HepG2 (cell line): ENCODE data around the gene PEX3. TPM values are rescaled to one million over a fixed set of nuclear protein-coding genes. Genes with fewer than 3 reads are reported as not detected.
A peak's percentile ranks its signal among the peaks of the same experiment; 100 is the strongest.

Experiments
- ATF2 ChIP-seq: sonication (generic); formaldehyde crosslinking; IDR thresholded peaks from 2 replicates; pipeline ENCODE4 v1.4.0; 2020; ENCODE audit warnings: missing genetic modification reagents
- BRF2 ChIP-seq: sonication (generic); formaldehyde crosslinking; IDR thresholded peaks from 2 replicates; pipeline ENCODE4 v1.8.1; 2022; ENCODE audit warnings: mild to moderate bottlenecking, missing genetic modification reagents
- DBP ChIP-seq: sonication (generic); formaldehyde crosslinking; IDR thresholded peaks from 2 replicates; pipeline ENCODE4 v1.4.0; 2020; ENCODE audit warnings: missing genetic modification reagents; ENCODE audit errors: not compliant biosample characterization
- HNF1A ChIP-seq, 2 experiments: sonication (generic) in 1 of 2; formaldehyde crosslinking in 1 of 2; IDR thresholded peaks; 2 replicates each; pipeline versions ENCODE4 v1.4.0 to v1.6.1; 2016 to 2020; ENCODE audit warnings: borderline replicate concordance in 1 of 2, low read depth in 1 of 2, mild to moderate bottlenecking in 1 of 2, missing genetic modification reagents in 1 of 2
- LRRFIP1 ChIP-seq: sonication (generic); formaldehyde crosslinking; conservative IDR thresholded peaks from 2 replicates; pipeline ENCODE4 v1.4.0; 2020; ENCODE audit warnings: missing genetic modification reagents
- MXD1 ChIP-seq: sonication (generic); formaldehyde crosslinking; IDR thresholded peaks from 2 replicates; pipeline ENCODE4 v1.4.0; 2020; ENCODE audit warnings: mild to moderate bottlenecking, missing genetic modification reagents
- NCOR1 ChIP-seq: fragments of 200-600 bp; sonication (generic); IDR thresholded peaks from 2 replicates; pipeline ENCODE4 v1.7.0; 2017; ENCODE audit warnings: antibody characterized with exemption, low read length, borderline replicate concordance
- NR2F2 ChIP-seq: IDR thresholded peaks from 2 replicates; pipeline ENCODE4 v1.6.1; 2012; ENCODE audit warnings: low read depth, inconsistent platforms, borderline replicate concordance
- TBP ChIP-seq: sonication (generic); formaldehyde crosslinking; IDR thresholded peaks from 2 replicates; pipeline ENCODE4 v1.5.0; 2020; ENCODE audit warnings: missing genetic modification reagents
- ZNF264 ChIP-seq: sonication (generic); formaldehyde crosslinking; IDR thresholded peaks from 2 replicates; pipeline ENCODE4 v1.4.0; 2020; ENCODE audit warnings: missing genetic modification reagents
- ZNF510 ChIP-seq: sonication (generic); formaldehyde crosslinking; IDR thresholded peaks from 2 replicates; pipeline ENCODE4 v1.4.0; 2020; ENCODE audit warnings: low read depth, mild to moderate bottlenecking, missing genetic modification reagents
- ZNF670 ChIP-seq: sonication (generic); formaldehyde crosslinking; IDR thresholded peaks from 2 replicates; pipeline ENCODE4 v1.8.0; 2022; ENCODE audit warnings: mild to moderate bottlenecking, missing genetic modification reagents, borderline replicate concordance
- polyA plus RNA-seq, 8 experiments: library from polyadenylated mRNA; depleted of rRNA in 3 of 8; stranded (reverse) in 7 of 8; unstranded in 1 of 8; fragments of >200 nt; fragmentation: Illumina TruSeq in 4 of 8; extraction: Trizol in 4 of 8; gene quantifications; 2 replicates each; pipeline versions ENCODE4 v1.2.1 to v1.2.3, GENCODE V29; 2011 to 2016; ENCODE audit warnings: low read depth in 4 of 8, missing spikeins in 1 of 8, mixed read lengths in 1 of 8; ENCODE audit not compliant: insufficient read depth in 1 of 8
- total RNA-seq, 5 experiments: library from RNA; depleted of rRNA; stranded (reverse); fragments of >200 nt; fragmentation: Illumina TruSeq; extraction: Trizol; gene quantifications; 2 replicates each; pipeline ENCODE4 v1.2.3, GENCODE V29; 2016; ENCODE audit warnings: low read depth in 1 of 5
- TF ChIP-seq, protein P1 (sequence below): IDR thresholded peaks from 2 replicates; pipeline ENCODE4 v1.6.1; 2016

Gene PEX3
- total and polyA plus RNA-seq, 2 of the 13 experiments (the other 11 are each of a cell fraction or from before 2014, with no cell fraction given), result 30.9 to 40.8 TPM

DNA sequence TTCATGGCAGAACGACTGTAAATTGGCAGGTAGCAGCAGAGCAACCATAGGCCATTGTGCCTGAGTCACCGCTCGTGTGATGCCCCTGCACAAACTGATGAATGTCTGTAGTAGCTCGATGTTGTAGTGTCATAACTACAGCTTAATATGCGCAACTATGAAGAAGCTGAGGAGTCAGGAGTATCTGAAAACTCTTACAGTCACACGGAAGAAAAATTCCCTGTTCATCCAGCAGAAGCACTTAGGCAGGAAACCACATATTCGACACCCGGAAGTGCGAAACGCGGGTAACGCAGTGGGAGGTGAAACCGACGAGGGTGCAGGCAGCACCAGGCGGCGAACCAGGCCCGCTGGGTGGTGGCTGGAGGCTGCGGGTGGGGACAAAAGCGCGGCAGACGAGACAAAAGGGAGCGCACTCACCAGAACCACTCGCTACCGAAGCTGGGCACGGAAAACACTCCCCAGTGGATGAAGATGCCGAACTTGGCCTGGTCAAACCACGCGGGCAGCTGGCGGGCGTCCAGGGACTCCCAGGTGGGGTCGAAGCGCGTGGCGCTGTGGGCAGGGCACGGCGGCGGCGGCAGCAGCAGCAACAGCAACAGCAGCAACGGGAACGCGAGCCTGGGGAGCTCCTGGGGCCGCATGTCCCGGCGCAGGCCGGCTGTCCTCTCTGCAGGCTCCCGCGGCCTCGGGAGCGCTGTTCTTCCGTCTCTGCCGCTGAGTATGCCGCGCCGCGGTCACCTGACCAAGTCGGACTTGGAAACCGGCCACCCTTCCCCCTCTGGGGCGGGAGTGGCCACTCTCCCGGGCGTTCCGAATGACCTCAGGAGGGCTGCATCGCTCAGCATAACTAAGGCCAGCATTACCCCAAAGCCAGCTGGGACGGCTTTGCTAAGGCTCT, 60.6 kb downstream of the PEX3 start, which contains the start of gene FUCA2 (continued):
- peak; percentile 94; the same call in 1 of the 2 replicates for TF ChIP-seq MXD1 (CRISPR knock-in tag)
- peak; percentile 24; the same call in 1 of the 2 replicates for TF ChIP-seq NCOR1
- peak; percentile 64 for TF ChIP-seq ATF2 (CRISPR knock-in tag)
- TF ChIP-seq, protein P1, sequence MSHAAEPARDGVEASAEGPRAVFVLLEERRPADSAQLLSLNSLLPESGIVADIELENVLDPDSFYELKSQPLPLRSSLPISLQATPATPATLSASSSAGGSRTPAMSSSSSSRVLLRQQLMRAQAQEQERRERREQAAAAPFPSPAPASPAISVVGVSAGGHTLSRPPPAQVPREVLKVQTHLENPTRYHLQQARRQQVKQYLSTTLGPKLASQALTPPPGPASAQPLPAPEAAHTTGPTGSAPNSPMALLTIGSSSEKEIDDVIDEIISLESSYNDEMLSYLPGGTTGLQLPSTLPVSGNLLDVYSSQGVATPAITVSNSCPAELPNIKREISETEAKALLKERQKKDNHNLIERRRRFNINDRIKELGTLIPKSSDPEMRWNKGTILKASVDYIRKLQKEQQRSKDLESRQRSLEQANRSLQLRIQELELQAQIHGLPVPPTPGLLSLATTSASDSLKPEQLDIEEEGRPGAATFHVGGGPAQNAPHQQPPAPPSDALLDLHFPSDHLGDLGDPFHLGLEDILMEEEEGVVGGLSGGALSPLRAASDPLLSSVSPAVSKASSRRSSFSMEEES (CRISPR knock-in tag), result peak; percentile 95
- TF ChIP-seq NR2F2, result no peak
- TF ChIP-seq TBP, result no peak
- TF ChIP-seq BRF2, result peak; percentile 84; the same call in 1 of the 2 replicates
- TF ChIP-seq ZNF264 (CRISPR knock-in tag), result 0 out of 2 replicates have a peak, but pooled peaks have one; percentile 16
- TF ChIP-seq HNF1A (IDR thresholded peaks at IDR 0.05; ENCODE audit: low read depth), result no peak
- TF ChIP-seq HNF1A (CRISPR knock-in tag; IDR thresholded peaks at IDR 0.05; ENCODE audit: borderline replicate concordance), result peak; percentile 66
- TF ChIP-seq ZNF670 (CRISPR knock-in tag), result peak; percentile 55; the same call in 1 of the 2 replicates
- no peak for TF ChIP-seq DBP (CRISPR knock-in tag)
- peak; percentile 34; the same call in 1 of the 2 replicates for TF ChIP-seq ZNF510
- no peak for TF ChIP-seq LRRFIP1 (CRISPR knock-in tag)
